HAP-1 (cell line): ENCODE results near the gene HAO2.
"Not testable (repeated sequence)": the region's sequence is repeated elsewhere in the genome, so short reads cannot be mapped to it uniquely, and the experiment has no call there.

Source experiments
- DNase-seq, 2 experiments: peaks; one replicate each; pipeline ENCODE4 v3.0.0-alpha.2; 2016 to 2020; ENCODE audit warnings: low spot score in 2 of 2
- H3K27me3 ChIP-seq: fragments of 250-450 bp; sonication (Bioruptor Pico); 2 replicates; pipeline ENCODE4 v1.5.1; 2020; ENCODE audit warnings: low read depth, mild to moderate bottlenecking, moderate library complexity
- H3K36me3 ChIP-seq: fragments of 250-450 bp; sonication (Bioruptor Pico); replicated peaks from 2 replicates; pipeline ENCODE4 v1.5.1; 2020; ENCODE audit warnings: mild to moderate bottlenecking
- H3K4me1 ChIP-seq: fragments of 250-450 bp; sonication (Bioruptor Pico); 2 replicates; pipeline ENCODE4 v1.5.1; 2020; ENCODE audit warnings: mild to moderate bottlenecking
- H3K4me3 ChIP-seq: fragments of 250-450 bp; sonication (Bioruptor Pico); 2 replicates; pipeline ENCODE4 v1.5.1; 2020; ENCODE audit warnings: mild to moderate bottlenecking, moderate library complexity
- H3K9me3 ChIP-seq: fragments of 250-450 bp; sonication (Bioruptor Pico); 2 replicates; pipeline ENCODE4 v1.5.1; 2020; ENCODE audit warnings: mild to moderate bottlenecking, moderate library complexity
- in situ Hi-C: fragments of 300-500 bp; cut with MboI; formaldehyde crosslinking; loops from 3 replicates; pipeline ENCODE4 v1.14.3; 2020; ENCODE audit warnings: low sequenced_read_pairs, inconsistent platforms, mixed read lengths

HAO2 gene

DNA sequence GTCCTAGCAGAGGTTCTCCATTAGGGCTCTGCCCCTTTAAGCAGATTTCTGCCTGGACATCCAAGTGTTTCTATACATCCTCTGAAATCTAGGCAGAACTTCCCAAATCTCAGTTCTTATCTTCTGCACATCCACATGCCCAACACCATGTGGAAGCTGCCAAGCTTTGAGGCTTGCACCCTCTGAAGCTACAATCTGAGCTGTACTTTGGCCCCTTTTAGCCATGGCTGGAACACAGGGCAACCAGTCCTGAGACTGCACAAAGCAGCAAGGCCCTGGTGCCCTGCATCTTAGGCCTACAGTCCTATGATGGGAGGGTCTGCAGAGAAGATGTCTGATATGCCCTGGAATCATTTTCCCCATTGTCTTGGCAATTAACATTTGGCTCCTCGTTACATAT, 8.0 kb downstream of the HAO2 start:
- no peaks in the 10 kb centered on the region for H3K9me3 ChIP-seq
- in situ Hi-C loops = loop anchor here (10.0 kb wide), 1 partner anchor 62 kb away; no protein-coding TSS in a partner anchor
- H3K4me3 ChIP-seq = no peak overlapping the region
- no peaks in the 10 kb centered on the region for H3K36me3 ChIP-seq
- peaks cover 3% of the 10 kb centered on the region; the same call in 1 of the 2 replicates for H3K27me3 ChIP-seq
- DNase-seq = no peak
- peaks cover 15% of the 10 kb centered on the region for H3K4me1 ChIP-seq

DNA sequence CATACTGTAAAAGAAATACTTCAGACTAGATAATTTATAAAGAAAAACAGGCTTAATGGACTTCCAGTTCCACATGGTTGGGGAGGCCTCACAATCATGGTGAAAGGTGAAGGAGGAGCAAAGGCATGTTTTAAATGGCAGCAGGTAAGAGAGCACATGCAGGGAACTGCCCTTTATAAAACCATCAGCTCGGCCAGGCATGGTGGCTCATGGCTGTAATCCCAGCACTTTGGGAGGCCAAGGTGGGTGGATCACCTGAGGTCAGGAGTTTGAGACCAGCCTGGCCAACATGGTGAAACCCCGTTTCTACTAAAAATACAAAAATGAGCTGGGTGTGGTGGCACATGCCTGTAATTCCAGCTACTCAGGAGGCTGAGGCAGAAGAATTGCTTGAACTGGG, 9.0 kb downstream of the HAO2 start:
- in situ Hi-C loops = loop anchor here (10.0 kb wide), 1 partner anchor 63 kb away; no protein-coding TSS in a partner anchor
- H3K4me3 ChIP-seq, H3K36me3 ChIP-seq, DNase-seq, H3K9me3 ChIP-seq, H3K27me3 ChIP-seq, H3K4me1 ChIP-seq: not testable (repeated sequence)

DNA sequence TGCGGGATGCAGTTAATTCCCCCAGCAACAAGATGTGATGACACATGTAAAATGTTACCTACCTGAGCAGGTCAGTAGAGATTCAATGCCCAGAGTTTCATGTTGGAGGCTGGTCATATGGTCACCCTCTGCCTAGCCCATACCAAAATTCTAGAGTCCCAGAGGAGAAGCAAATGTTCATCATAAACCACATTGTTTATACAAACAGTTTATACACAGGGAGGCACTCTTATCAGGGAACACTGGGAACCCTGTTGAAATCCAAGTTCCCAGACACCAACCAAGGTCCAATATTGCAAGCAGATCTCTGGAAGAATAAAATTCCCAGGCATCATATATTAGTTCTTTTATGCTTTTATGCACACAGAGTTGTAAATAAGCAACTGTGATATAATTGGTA, 10.5 kb downstream of the HAO2 start:
- in situ Hi-C loops = loop anchor here (10.0 kb wide), 1 partner anchor 64 kb away; no protein-coding TSS in a partner anchor

DNA sequence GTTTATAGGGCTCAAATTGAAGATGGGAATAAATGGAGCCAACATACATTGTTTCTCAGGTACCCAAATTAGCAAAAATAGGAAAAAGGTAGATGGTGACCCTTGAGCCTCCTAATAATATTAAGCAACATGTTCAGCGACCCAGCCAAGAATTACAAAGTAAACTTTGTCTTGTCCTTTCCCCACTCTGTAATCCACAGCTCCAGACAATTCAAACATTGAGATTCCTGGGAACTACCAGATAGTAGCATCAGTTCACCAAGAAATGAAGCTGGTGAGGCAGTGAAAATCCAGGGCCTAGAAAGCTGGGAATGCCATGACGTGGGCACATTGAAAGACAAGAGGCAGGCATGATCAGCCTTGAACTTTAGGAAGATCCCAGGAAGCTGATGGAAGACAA, 11.7 kb downstream of the HAO2 start:
- no peak overlapping the region for H3K4me3 ChIP-seq
- H3K4me1 ChIP-seq = no peaks in the 10 kb centered on the region
- no peaks in the 10 kb centered on the region for H3K36me3 ChIP-seq
- in situ Hi-C loops = no loop called here
- no peak for DNase-seq
- H3K9me3 ChIP-seq = no peaks in the 10 kb centered on the region
- H3K27me3 ChIP-seq = 0 out of 2 replicates have a peak, but pooled peaks cover 3% of the 10 kb centered on the region

More for the DNA sequence above, 10.5 kb downstream of the HAO2 start:
- H3K9me3 ChIP-seq = no peaks in the 10 kb centered on the region
- H3K4me1 ChIP-seq = no peaks in the 10 kb centered on the region
- DNase-seq = no peak
- no peaks in the 10 kb centered on the region for H3K36me3 ChIP-seq
- peaks cover 3% of the 10 kb centered on the region; the same call in 1 of the 2 replicates for H3K27me3 ChIP-seq
- no peak overlapping the region for H3K4me3 ChIP-seq

DNA sequence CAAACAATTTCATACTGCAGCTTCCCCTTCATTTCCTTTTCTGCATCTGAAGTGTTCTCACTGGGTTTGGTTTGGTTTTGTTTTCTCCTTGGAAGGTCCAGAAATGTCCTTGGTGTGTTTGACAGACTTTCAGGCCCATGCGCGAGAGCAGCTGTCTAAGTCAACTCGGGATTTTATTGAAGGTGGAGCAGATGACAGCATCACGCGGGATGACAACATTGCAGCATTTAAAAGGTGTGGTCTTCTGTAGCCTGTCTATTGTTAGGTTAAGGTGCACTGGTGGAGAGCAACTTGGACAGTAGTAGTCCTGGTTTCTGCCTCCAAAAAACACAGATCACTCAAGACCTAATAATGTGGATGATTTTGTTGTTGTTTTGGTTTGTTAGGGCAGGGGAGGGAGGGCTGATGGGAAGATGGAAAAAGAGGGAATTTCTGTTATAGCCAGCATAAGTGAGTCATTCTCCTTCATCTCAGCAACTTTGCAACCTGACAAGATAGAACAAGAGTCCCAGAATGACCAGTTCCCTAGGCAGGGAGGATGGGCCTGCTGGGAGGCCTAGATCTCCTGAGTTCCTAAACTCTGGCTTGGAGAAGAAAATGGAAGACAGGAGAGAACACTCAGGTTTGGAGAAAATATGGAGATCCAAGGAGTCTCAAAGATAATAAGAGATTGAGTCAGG, 12.5 kb downstream of the HAO2 start:
- in situ Hi-C loops = no loop called here
- H3K4me1 ChIP-seq = no peaks in the 10 kb centered on the region
- no peaks in the 10 kb centered on the region for H3K36me3 ChIP-seq
- peaks cover 5% of the 10 kb centered on the region; the same call in 1 of the 2 replicates for H3K27me3 ChIP-seq
- DNase-seq = no peak
- no peaks in the 10 kb centered on the region for H3K9me3 ChIP-seq
- H3K4me3 ChIP-seq = no peak overlapping the region

DNA sequence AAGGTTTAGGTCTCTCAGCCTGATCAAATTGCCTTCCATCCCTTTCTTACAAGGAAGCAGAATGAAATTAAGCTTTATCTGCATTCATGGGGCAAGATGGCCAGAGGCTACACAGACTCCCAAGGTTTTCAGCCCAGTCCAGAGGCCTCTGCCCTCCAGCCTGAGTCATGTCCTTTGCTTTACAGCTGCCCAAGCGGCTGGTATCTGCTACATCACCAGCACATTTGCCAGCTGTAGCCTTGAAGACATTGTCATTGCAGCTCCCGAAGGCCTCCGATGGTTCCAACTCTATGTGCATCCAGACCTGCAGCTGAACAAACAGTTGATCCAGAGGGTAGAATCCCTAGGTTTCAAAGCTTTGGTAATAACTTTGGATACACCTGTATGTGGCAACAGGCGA, 16.0 kb downstream of the HAO2 start:
- Histone ChIP-seq H3K36me3 (no peaks in the 10 kb centered on the region), H3K4me1 (no peaks in the 10 kb centered on the region), H3K4me3 (no peak overlapping the region), H3K9me3 (no peaks in the 10 kb centered on the region), H3K27me3 (peaks cover 9% of the 10 kb centered on the region; the same call in 1 of the 2 replicates)
- in situ Hi-C loops = no loop called here
- DNase-seq = no peak

DNA sequence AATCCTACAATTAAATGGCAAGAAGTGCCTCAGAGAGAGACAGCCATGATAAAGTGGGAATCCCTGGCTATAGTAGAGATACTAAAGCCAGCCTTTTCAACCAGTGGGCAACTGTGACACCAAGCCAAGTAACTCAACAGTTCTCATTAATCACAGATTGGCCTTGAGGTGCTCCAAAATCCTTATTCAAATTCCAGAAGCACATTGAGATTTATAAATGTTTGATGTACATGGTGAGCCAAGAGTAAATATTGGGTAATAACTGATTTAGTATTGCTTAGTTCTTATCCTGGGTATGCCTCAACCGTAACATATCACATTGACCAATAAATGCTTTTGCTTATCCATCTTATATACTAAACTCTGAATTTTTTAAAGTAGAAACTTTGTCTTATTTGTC, 17.1 kb downstream of the HAO2 start:
- Histone ChIP-seq H3K9me3 (no peaks in the 10 kb centered on the region), H3K36me3 (no peaks in the 10 kb centered on the region), H3K27me3 (peaks cover 7% of the 10 kb centered on the region; the same call in 1 of the 2 replicates), H3K4me3 (no peak overlapping the region), H3K4me1 (no peaks in the 10 kb centered on the region)
- in situ Hi-C loops = no loop called here
- no peak for DNase-seq

DNA sequence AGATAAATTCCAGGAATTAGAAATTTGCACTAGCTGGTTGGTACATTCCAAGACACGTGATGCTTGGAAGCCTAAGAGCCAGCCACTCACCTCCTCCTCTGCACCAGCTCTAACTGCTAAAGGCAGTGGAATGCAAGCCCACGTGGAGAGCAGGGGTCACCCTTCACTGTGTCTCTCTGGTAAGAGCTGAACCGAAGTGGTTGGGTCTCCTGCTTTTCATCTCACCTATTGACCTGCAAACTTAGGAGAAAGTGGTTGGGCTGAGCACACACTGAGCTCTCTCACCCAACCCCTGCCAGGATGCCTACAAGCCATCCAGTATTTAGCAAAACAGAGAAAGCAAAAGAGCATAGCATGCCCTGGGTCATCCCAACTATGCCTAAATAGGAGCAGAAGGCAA, 19.3 kb downstream of the HAO2 start:
- Histone ChIP-seq H3K4me3 (no peak overlapping the region), H3K27me3 (peaks cover 7% of the 10 kb centered on the region; the same call in 1 of the 2 replicates), H3K9me3 (no peaks in the 10 kb centered on the region), H3K4me1 (no peaks in the 10 kb centered on the region), H3K36me3 (no peaks in the 10 kb centered on the region)
- DNase-seq = no peak
- in situ Hi-C loops = no loop called here

DNA sequence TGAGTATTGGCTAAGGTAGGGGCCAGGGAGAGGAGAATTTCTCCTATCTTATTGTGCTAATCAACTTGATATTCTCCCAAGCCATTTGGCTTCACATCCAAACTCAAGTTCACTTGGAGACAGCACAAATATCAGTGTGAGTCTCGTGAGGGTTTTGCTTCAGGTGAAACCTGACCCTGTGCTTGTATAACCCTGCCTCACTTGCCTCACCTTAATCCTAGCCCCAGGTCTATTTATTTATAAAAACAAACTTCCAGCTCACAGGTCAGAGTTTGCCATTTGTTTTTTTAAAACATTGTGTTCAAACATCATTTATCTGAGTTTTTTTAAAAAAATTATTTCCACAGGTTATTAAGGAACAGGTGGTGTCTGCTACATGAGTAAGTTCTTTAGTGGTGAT, 19.9 kb downstream of the HAO2 start:
- H3K4me1 ChIP-seq = no peaks in the 10 kb centered on the region
- no peaks in the 10 kb centered on the region for H3K9me3 ChIP-seq
- no peak overlapping the region for H3K4me3 ChIP-seq
- in situ Hi-C loops = no loop called here
- H3K36me3 ChIP-seq = no peaks in the 10 kb centered on the region
- no peak for DNase-seq
- peaks cover 7% of the 10 kb centered on the region; the same call in 1 of the 2 replicates for H3K27me3 ChIP-seq

DNA sequence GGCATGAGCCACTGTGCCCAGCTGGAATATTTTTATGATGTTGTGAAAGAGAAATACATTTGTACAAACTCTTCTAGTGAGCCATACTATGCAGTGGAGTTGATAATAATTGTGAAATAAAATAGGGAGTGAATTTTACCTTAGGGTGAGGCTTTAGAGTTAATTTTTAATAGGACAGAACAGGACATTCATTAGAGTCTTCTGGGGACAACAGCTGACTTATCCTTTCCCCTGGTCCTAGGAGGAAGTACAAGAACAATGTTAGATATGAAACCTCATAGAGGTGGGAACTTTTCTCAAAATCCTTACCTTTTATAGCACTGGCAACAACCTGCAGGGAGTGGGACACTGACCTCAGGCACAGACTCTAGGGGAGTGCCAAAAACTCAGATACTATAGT, 21.9 kb downstream of the HAO2 start:
- no peak overlapping the region for H3K4me3 ChIP-seq
- H3K4me1 ChIP-seq = no peaks in the 10 kb centered on the region
- in situ Hi-C loops = no loop called here
- DNase-seq = no peak
- peaks cover 7% of the 10 kb centered on the region; the same call in 1 of the 2 replicates for H3K27me3 ChIP-seq
- no peaks in the 10 kb centered on the region for H3K36me3 ChIP-seq
- H3K9me3 ChIP-seq = no peaks in the 10 kb centered on the region

DNA sequence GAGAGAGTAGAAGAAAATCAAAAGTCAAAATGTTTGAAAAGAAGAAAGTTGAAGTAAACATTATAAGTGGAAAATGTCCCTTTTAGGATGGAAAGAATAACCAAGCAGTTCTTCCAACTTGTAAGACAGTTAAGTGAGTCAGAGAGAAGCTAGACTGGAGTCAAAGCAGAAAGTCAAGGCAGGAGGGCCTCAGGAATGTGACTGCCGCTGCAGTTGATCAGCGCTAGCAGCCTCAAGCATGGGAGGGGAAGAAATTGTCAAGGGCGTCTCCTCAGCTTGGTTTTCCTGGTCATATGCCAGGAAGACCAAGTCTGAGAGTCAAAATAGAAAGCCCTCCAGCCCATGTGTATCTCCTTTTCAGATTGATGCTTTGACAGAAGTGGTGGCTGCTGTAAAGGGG, 23.2 kb downstream of the HAO2 start:
- no peak for DNase-seq
- no peaks in the 10 kb centered on the region for H3K9me3 ChIP-seq
- no peaks in the 10 kb centered on the region for H3K36me3 ChIP-seq
- no peak overlapping the region for H3K4me3 ChIP-seq
- in situ Hi-C loops = no loop called here
- no peaks in the 10 kb centered on the region for H3K4me1 ChIP-seq
- H3K27me3 ChIP-seq = peaks cover 4% of the 10 kb centered on the region; the same call in 1 of the 2 replicates

DNA sequence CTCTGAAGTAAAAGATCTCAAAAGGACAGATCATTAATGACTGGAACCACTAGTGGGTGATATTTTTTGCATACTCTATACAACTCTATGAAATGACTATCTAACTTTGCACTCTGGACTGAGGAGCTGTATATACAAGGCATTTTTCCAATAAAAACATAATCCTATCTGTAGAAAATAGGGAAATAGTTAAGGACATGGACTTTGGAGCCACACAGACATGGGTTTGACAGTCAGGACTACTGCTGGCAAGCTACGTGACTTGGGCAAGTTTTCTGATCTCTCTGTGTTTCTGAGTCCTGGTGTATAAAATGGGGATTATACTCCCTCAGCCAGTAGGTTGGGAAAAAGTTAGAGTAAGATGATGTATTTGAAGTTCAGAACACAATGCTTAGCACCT, 25.5 kb downstream of the HAO2 start:
- H3K27me3 ChIP-seq = no peaks in the 10 kb centered on the region
- H3K9me3 ChIP-seq = no peaks in the 10 kb centered on the region
- H3K4me1 ChIP-seq = no peaks in the 10 kb centered on the region
- DNase-seq = no peak
- no peak overlapping the region for H3K4me3 ChIP-seq
- H3K36me3 ChIP-seq = no peaks in the 10 kb centered on the region
- in situ Hi-C loops = no loop called here

DNA sequence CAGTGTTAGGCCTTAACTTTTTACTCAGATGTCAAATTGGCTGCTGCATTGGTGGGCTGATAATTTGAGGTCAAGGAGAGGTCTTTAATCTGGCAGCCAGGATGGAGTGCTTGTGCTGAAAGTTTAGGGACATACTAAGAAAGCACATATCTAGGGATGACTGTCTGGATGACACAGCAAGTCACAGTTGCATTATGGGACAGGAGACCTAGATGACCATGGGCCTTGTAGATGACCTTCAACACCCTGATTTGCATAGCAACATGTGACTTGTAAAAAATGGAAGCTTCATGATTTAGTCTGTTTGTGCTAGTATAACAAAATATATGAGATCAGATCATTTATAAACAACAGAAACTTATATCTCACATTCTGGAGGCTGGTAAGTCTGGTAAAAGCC, 28.4 kb downstream of the HAO2 start:
- Histone ChIP-seq H3K4me3 (no peak overlapping the region), H3K36me3 (no peaks in the 10 kb centered on the region), H3K4me1 (no peaks in the 10 kb centered on the region), H3K9me3 (no peaks in the 10 kb centered on the region), H3K27me3 (no peaks in the 10 kb centered on the region)
- no peak for DNase-seq
- in situ Hi-C loops = no loop called here

DNA sequence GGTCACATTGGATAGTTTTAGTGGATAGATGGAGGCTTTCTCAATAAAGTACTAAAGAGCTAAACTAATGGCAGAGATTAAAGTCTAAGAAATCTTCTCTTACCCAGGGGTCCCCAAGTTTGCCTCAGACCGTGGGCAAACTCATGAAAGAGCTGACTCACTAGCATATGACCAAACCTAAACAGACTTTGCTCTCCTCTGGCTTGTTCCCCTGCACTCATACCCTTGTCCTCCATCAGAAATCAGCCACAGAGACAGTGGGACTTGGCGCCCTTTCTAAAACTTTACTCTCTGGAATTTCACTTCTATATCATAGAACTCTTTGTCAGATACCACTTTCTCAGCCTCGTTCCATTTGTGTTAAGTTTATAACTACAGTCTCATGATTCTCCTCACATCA, 29.4 kb downstream of the HAO2 start:
- no peak for DNase-seq
- in situ Hi-C loops = no loop called here

DNA sequence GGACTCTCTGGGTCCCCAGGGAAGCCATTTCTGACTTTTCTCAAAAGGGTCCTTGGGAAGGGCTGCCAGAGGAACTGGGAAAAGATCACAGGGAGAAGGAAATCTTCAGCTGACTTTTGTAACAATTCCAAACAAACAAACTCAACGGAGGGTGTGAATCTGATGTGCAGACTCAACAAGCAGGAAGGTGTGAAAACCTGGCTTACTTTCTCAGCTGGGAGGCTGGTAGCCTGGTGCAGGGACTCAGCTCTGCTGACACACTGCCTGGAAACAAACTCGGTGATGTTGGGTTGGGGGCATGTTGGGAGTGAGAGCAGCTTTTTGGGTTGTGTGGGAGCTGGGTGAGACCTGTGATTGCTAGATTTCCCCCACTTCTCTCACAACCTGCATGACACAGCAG, 36.2 kb downstream of the HAO2 start:
- Histone ChIP-seq H3K9me3 (no peaks in the 10 kb centered on the region; the same call in 1 of the 2 replicates), H3K4me3 (no peak overlapping the region), H3K4me1 (no peaks in the 10 kb centered on the region), H3K27me3 (no peaks in the 10 kb centered on the region), H3K36me3 (no peaks in the 10 kb centered on the region)
- no peak for DNase-seq
- in situ Hi-C loops = no loop called here

More for the DNA sequence above, 29.4 kb downstream of the HAO2 start:
- Histone ChIP-seq H3K27me3 (no peaks in the 10 kb centered on the region), H3K4me1 (no peaks in the 10 kb centered on the region), H3K36me3 (no peaks in the 10 kb centered on the region), H3K9me3 (no peaks in the 10 kb centered on the region), H3K4me3 (no peak overlapping the region)
